Measurements from ENCODE around the gene SORCS2.

Gene SORCS2

GRCh38 chr4:7742807-7743280, 550.5 kb downstream of the SORCS2 start:
- ChIA-PET POLR2A (no interaction called here), CTCF (no interaction called here)
- DNase-seq (ENCODE audit: extremely low spot score), result no peak
- TF ChIP-seq NFRKB (IDR thresholded peaks at IDR 0.05) (no peak), L3MBTL2 (conservative IDR thresholded peaks at IDR 0.05) (no peak), SP1 (IDR thresholded peaks at IDR 0.05) (no peak), CTBP1 (IDR thresholded peaks at IDR 0.05; ENCODE audit: borderline replicate concordance) (no peak), TARDBP (IDR thresholded peaks at IDR 0.05) (no peak)

GRCh38 chr4:7744142-7744804, 551.9 kb downstream of the SORCS2 start:
- ChIA-PET CTCF (no interaction called here), POLR2A (no interaction called here)
- DNase-seq (ENCODE audit: extremely low spot score), result no peak
- TF ChIP-seq HDGF (IDR thresholded peaks at IDR 0.05; ENCODE audit: borderline replicate concordance) (no peak), FOXM1 (IDR thresholded peaks at IDR 0.05; ENCODE audit: borderline replicate concordance) (no peak), SUZ12 (IDR thresholded peaks at IDR 0.05) (no peak), NFRKB (IDR thresholded peaks at IDR 0.05) (no peak), L3MBTL2 (conservative IDR thresholded peaks at IDR 0.05) (no peak), FOXA1 (IDR thresholded peaks at IDR 0.05) (no peak), TARDBP (IDR thresholded peaks at IDR 0.05) (no peak), LEF1 (IDR thresholded peaks at IDR 0.05; ENCODE audit: borderline replicate concordance) (no peak), PKNOX1 (IDR thresholded peaks at IDR 0.05) (no peak), BHLHE40 (IDR thresholded peaks at IDR 0.05; ENCODE audit: borderline replicate concordance) (no peak), CTBP1 (IDR thresholded peaks at IDR 0.05; ENCODE audit: borderline replicate concordance) (no peak), ZNF384 (IDR thresholded peaks at IDR 0.05) (no peak), FOXK2 (IDR thresholded peaks at IDR 0.05) (no peak), ELF4 (IDR thresholded peaks at IDR 0.05) (no peak)

GRCh38 chr4:7745301-7745885, 553.1 kb downstream of the SORCS2 start:
- POLR2A ChIA-PET, result no interaction called here
- DNase-seq (ENCODE audit: extremely low spot score), result no peak
- no peak for TF ChIP-seq PKNOX1 (IDR thresholded peaks at IDR 0.05)
- TF ChIP-seq ZNF384 (IDR thresholded peaks at IDR 0.05), result no peak
- no peak for TF ChIP-seq HDGF (IDR thresholded peaks at IDR 0.05; ENCODE audit: borderline replicate concordance)
- TF ChIP-seq FOXM1 (IDR thresholded peaks at IDR 0.05; ENCODE audit: borderline replicate concordance), result no peak
- no peak for TF ChIP-seq CTBP1 (IDR thresholded peaks at IDR 0.05; ENCODE audit: borderline replicate concordance)
- TF ChIP-seq LEF1 (IDR thresholded peaks at IDR 0.05; ENCODE audit: borderline replicate concordance), result no peak
- no peak for TF ChIP-seq ARNT (IDR thresholded peaks at IDR 0.05)
- TF ChIP-seq ELF4 (IDR thresholded peaks at IDR 0.05), result no peak
- CTCF ChIA-PET, result no interaction called here

- DNase-seq (ENCODE audit: extremely low spot score), result no peak
- TF ChIP-seq ZNF384 (IDR thresholded peaks at IDR 0.05) (no peak), ELF4 (IDR thresholded peaks at IDR 0.05) (no peak), BHLHE40 (IDR thresholded peaks at IDR 0.05; ENCODE audit: borderline replicate concordance) (no peak), CTBP1 (IDR thresholded peaks at IDR 0.05; ENCODE audit: borderline replicate concordance) (no peak), ARNT (IDR thresholded peaks at IDR 0.05) (no peak), PKNOX1 (IDR thresholded peaks at IDR 0.05) (no peak), LEF1 (IDR thresholded peaks at IDR 0.05; ENCODE audit: borderline replicate concordance) (no peak), FOXK2 (IDR thresholded peaks at IDR 0.05) (no peak), SUZ12 (IDR thresholded peaks at IDR 0.05) (no peak), SP1 (IDR thresholded peaks at IDR 0.05) (no peak), NFRKB (IDR thresholded peaks at IDR 0.05) (no peak), L3MBTL2 (conservative IDR thresholded peaks at IDR 0.05) (no peak), TARDBP (IDR thresholded peaks at IDR 0.05) (no peak), FOXM1 (IDR thresholded peaks at IDR 0.05; ENCODE audit: borderline replicate concordance) (no peak), HDGF (IDR thresholded peaks at IDR 0.05; ENCODE audit: borderline replicate concordance) (no peak), FOXA1 (IDR thresholded peaks at IDR 0.05) (no peak)
- POLR2A ChIA-PET, result no interaction called here
- CTCF ChIA-PET, result interaction anchor here (0.6 to 1.6 kb wide), 2 partner anchors 15 to 352 kb away, joined by 3 to 5 read pairs; no protein-coding TSS in a partner anchor
Measured at GRCh38 chr4:7746351-7747061, 554.2 kb downstream of the SORCS2 start.

- TF ChIP-seq PKNOX1 (IDR thresholded peaks at IDR 0.05) (no peak), FOXA1 (IDR thresholded peaks at IDR 0.05) (no peak), SUZ12 (IDR thresholded peaks at IDR 0.05) (no peak), ARNT (IDR thresholded peaks at IDR 0.05) (no peak), ELF4 (IDR thresholded peaks at IDR 0.05) (no peak), CTBP1 (IDR thresholded peaks at IDR 0.05; ENCODE audit: borderline replicate concordance) (no peak), ZNF384 (IDR thresholded peaks at IDR 0.05) (no peak), L3MBTL2 (conservative IDR thresholded peaks at IDR 0.05) (no peak), LEF1 (IDR thresholded peaks at IDR 0.05; ENCODE audit: borderline replicate concordance) (no peak), HDGF (IDR thresholded peaks at IDR 0.05; ENCODE audit: borderline replicate concordance) (no peak), FOXM1 (IDR thresholded peaks at IDR 0.05; ENCODE audit: borderline replicate concordance) (no peak), FOXK2 (IDR thresholded peaks at IDR 0.05) (no peak), SP1 (IDR thresholded peaks at IDR 0.05) (no peak), TARDBP (IDR thresholded peaks at IDR 0.05) (no peak), NFRKB (IDR thresholded peaks at IDR 0.05) (no peak), BHLHE40 (IDR thresholded peaks at IDR 0.05; ENCODE audit: borderline replicate concordance) (no peak)
- ChIA-PET CTCF (interaction anchor here (0.6 to 1.6 kb wide), 2 partner anchors 15 to 353 kb away, joined by 3 to 5 read pairs; no protein-coding TSS in a partner anchor), POLR2A (no interaction called here)
- no peak for DNase-seq (ENCODE audit: extremely low spot score)
Measured at GRCh38 chr4:7747062-7747385, 554.7 kb downstream of the SORCS2 start.
